ENCODE data around the gene AKT1. TPM values are rescaled to one million over a fixed set of nuclear protein-coding genes. Genes with fewer than 3 reads are reported as not detected.
A peak's percentile ranks its signal among the peaks of the same experiment; 100 is the strongest.

AKT1 gene
- total RNA-seq, 1 experiment from 2014 or later, result 118 TPM

GRCh38 chr14:104779776-104780512, 15.6 kb downstream of the AKT1 start:
- Mint-ChIP-seq H3K27me3 (ENCODE audit: unreplicated experiment) (no peaks in the 10 kb centered on the region), H3K9me3 (ENCODE audit: low read depth, unreplicated experiment) (no peaks in the 10 kb centered on the region), H3K4me1 (ENCODE audit: low read depth, unreplicated experiment) (no peaks in the 10 kb centered on the region), H3K27ac (ENCODE audit: unreplicated experiment) (no peak overlapping the region), H3K4me3 (ENCODE audit: low read depth, unreplicated experiment) (no peak overlapping the region), H3K36me3 (ENCODE audit: insufficient read depth, unreplicated experiment) (peaks cover 14% of the 10 kb centered on the region)
- no peak for DNase-seq
- TF ChIP-seq CTCF (IDR thresholded peaks at IDR 0.05; ENCODE audit: unreplicated experiment), result no peak
- CTCF ChIA-PET, result no interaction called here
- no TSS peak for BruUV-seq (replicated peaks)
- intact Hi-C loops (cut with micrococcal nuclease; ENCODE audit: unreplicated experiment), result no loop called here

GRCh38 chr14:104778694-104779331, 16.7 kb downstream of the AKT1 start:
- no TSS peak for BruUV-seq (replicated peaks)
- H3K36me3 Mint-ChIP-seq (ENCODE audit: insufficient read depth, unreplicated experiment), result peaks cover 18% of the 10 kb centered on the region
- no peak for DNase-seq
- H3K27me3 Mint-ChIP-seq (ENCODE audit: unreplicated experiment), result no peaks in the 10 kb centered on the region
- H3K4me3 Mint-ChIP-seq (ENCODE audit: low read depth, unreplicated experiment), result no peak overlapping the region
- H3K27ac Mint-ChIP-seq (ENCODE audit: unreplicated experiment), result no peak overlapping the region
- H3K9me3 Mint-ChIP-seq (ENCODE audit: low read depth, unreplicated experiment), result no peaks in the 10 kb centered on the region
- intact Hi-C loops (cut with micrococcal nuclease; ENCODE audit: unreplicated experiment), result no loop called here
- CTCF ChIA-PET, result no interaction called here
- no peak for TF ChIP-seq CTCF (IDR thresholded peaks at IDR 0.05; ENCODE audit: unreplicated experiment)
- no peaks in the 10 kb centered on the region for H3K4me1 Mint-ChIP-seq (ENCODE audit: low read depth, unreplicated experiment)

- no TSS peak for BruUV-seq (replicated peaks)
- Mint-ChIP-seq H3K27ac (ENCODE audit: unreplicated experiment) (no peak overlapping the region), H3K4me1 (ENCODE audit: low read depth, unreplicated experiment) (no peaks in the 10 kb centered on the region), H3K4me3 (ENCODE audit: low read depth, unreplicated experiment) (no peak overlapping the region), H3K9me3 (ENCODE audit: low read depth, unreplicated experiment) (no peaks in the 10 kb centered on the region), H3K36me3 (ENCODE audit: insufficient read depth, unreplicated experiment) (peaks cover 16% of the 10 kb centered on the region), H3K27me3 (ENCODE audit: unreplicated experiment) (no peaks in the 10 kb centered on the region)
- DNase-seq, result no peak
- CTCF ChIA-PET, result interaction anchor here (0.6 kb wide), 1 partner anchor 285 kb away, joined by 3 read pairs; no protein-coding TSS in a partner anchor
- intact Hi-C loops (cut with micrococcal nuclease; ENCODE audit: unreplicated experiment), result no loop called here
- TF ChIP-seq CTCF (IDR thresholded peaks at IDR 0.05; ENCODE audit: unreplicated experiment), result no peak
These were observed 17.7 kb downstream of the AKT1 start for GRCh38 chr14:104777808-104778249.

- CTCF ChIA-PET, result interaction anchor here (0.6 kb wide), 1 partner anchor 285 kb away, joined by 3 read pairs; no protein-coding TSS in a partner anchor
- Mint-ChIP-seq H3K27me3 (ENCODE audit: unreplicated experiment) (no peaks in the 10 kb centered on the region), H3K4me3 (ENCODE audit: low read depth, unreplicated experiment) (no peak overlapping the region), H3K9me3 (ENCODE audit: low read depth, unreplicated experiment) (no peaks in the 10 kb centered on the region), H3K27ac (ENCODE audit: unreplicated experiment) (peak overlapping the region; percentile 34), H3K4me1 (ENCODE audit: low read depth, unreplicated experiment) (no peaks in the 10 kb centered on the region), H3K36me3 (ENCODE audit: insufficient read depth, unreplicated experiment) (peaks cover 16% of the 10 kb centered on the region)
- intact Hi-C loops (cut with micrococcal nuclease; ENCODE audit: unreplicated experiment), result no loop called here
- TF ChIP-seq CTCF (IDR thresholded peaks at IDR 0.05; ENCODE audit: unreplicated experiment), result no peak
- BruUV-seq (replicated peaks), result no TSS peak
- DNase-seq, result no peak
These were observed 18.4 kb downstream of the AKT1 start for GRCh38 chr14:104776961-104777807.
